ENCODE results near the gene CACHD1. TPM values are rescaled to one million over a fixed set of nuclear protein-coding genes. Genes with fewer than 3 reads are reported as not detected.

The CACHD1 gene
- total RNA-seq, 5 donors from 2014 or later (not counting 1 experiment from before 2014, with no cell fraction given), result 0.49 to 7.3 (median 2.2) TPM

GRCh38 chr1:64483731-64484414 is 13.9 kb downstream of the CACHD1 start:
- no peaks in the 10 kb centered on the region for H3K9me3 Mint-ChIP-seq
- no peak overlapping the region for H3K27ac ChIP-seq (ENCODE audit: low read length)
- no peak overlapping the region for H3K4me3 Mint-ChIP-seq
- no peaks in the 10 kb centered on the region for H3K9me3 ChIP-seq
- DNase-seq (no peak), ATAC-seq (replicated peaks in 1 of 4) (no peak)
- H3K27me3 ChIP-seq (replicated peaks in 1 of 2; ENCODE audit: control insufficient read depth in 2 of 2, extremely low read depth in 1 of 2, insufficient read depth in 2 of 2, low read length in 1 of 2), result no peaks in the 10 kb centered on the region
- H3K27ac Mint-ChIP-seq, result no peak overlapping the region
- ChIA-PET POLR2A (no interaction called here), CTCF (no interaction called here)
- no peaks in the 10 kb centered on the region for H3K36me3 Mint-ChIP-seq
- H3K36me3 ChIP-seq (ENCODE audit: control insufficient read depth in 2 of 2, extremely low read depth in 1 of 2, insufficient read depth in 1 of 2, low read length in 1 of 2), result no peaks in the 10 kb centered on the region
- peaks cover 0 to 20% (median 18%) of the 10 kb centered on the region in 3 donors for H3K4me1 Mint-ChIP-seq
- peaks cover 7 to 20% of the 10 kb centered on the region in 2 donors for H3K27me3 Mint-ChIP-seq
- WGBS (ENCODE audit: insufficient coverage), result 89% methylated on average over 3 of the region's 7 CpGs
- peaks cover 0 to 7% of the 10 kb centered on the region in 2 experiments for H3K4me1 ChIP-seq (ENCODE audit: control insufficient read depth in 1 of 2, extremely low read depth in 1 of 2, insufficient read depth in 2 of 2, low read length in 2 of 2)
- no peak overlapping the region for H3K4me3 ChIP-seq (ENCODE audit: control insufficient read depth in 1 of 2, extremely low read depth in 1 of 2, low read length in 1 of 2)

DNA sequence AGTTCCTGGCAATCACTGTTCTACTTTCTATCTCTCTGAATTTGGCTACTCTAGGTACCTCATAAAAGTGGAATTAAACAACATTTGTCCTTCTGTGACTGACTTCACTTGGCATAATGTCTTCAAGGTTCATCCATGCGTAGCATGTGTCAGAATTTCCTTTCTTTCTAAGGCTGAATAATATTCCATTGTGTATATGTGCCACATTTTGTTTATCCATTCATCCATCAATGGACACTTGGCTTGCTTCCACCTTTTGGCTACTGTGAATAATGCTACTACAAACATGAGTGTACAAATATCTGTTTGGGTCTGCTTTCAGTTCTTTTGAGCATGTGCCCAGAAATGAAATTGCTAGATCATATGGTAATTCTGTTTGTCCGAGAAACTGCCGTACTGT is 14.7 kb downstream of the CACHD1 start:
- CTCF ChIA-PET, result no interaction called here
- ATAC-seq (replicated peaks in 1 of 4) (no peak), DNase-seq (no peak)
- Histone ChIP-seq H3K4me1 (ENCODE audit: control insufficient read depth in 1 of 2, extremely low read depth in 1 of 2, insufficient read depth in 2 of 2, low read length in 2 of 2) (peaks cover 0 to 7% of the 10 kb centered on the region in 2 experiments), H3K9me3 (no peaks in the 10 kb centered on the region), H3K27me3 (replicated peaks in 1 of 2; ENCODE audit: control insufficient read depth in 2 of 2, extremely low read depth in 1 of 2, insufficient read depth in 2 of 2, low read length in 1 of 2) (no peaks in the 10 kb centered on the region), H3K36me3 (ENCODE audit: control insufficient read depth in 2 of 2, extremely low read depth in 1 of 2, insufficient read depth in 1 of 2, low read length in 1 of 2) (no peaks in the 10 kb centered on the region), H3K27ac (ENCODE audit: low read length) (no peak overlapping the region), H3K4me3 (ENCODE audit: control insufficient read depth in 1 of 2, extremely low read depth in 1 of 2, low read length in 1 of 2) (no peak overlapping the region)
- Mint-ChIP-seq H3K4me1 (peaks cover 0 to 25% (median 18%) of the 10 kb centered on the region in 3 donors), H3K27me3 (peaks cover 11 to 23% of the 10 kb centered on the region in 2 donors), H3K36me3 (no peaks in the 10 kb centered on the region), H3K9me3 (no peaks in the 10 kb centered on the region), H3K4me3 (no peak overlapping the region), H3K27ac (no peak overlapping the region)
- WGBS (ENCODE audit: insufficient coverage), result no CpG with 5 or more reads among the region's 3 CpGs
- POLR2A ChIA-PET, result no interaction called here

- 79% methylated on average over 3 of the region's 7 CpGs for WGBS (ENCODE audit: insufficient coverage)
- Mint-ChIP-seq H3K9me3 (no peaks in the 10 kb centered on the region), H3K27me3 (peaks cover 11 to 23% of the 10 kb centered on the region in 2 donors), H3K27ac (no peak overlapping the region), H3K4me1 (peaks cover 0 to 37% (median 26%) of the 10 kb centered on the region in 3 donors), H3K36me3 (no peaks in the 10 kb centered on the region), H3K4me3 (no peak overlapping the region)
- H3K4me1 ChIP-seq (ENCODE audit: control insufficient read depth in 1 of 2, extremely low read depth in 1 of 2, insufficient read depth in 2 of 2, low read length in 2 of 2), result peaks cover 0 to 11% of the 10 kb centered on the region in 2 experiments
- H3K36me3 ChIP-seq (ENCODE audit: control insufficient read depth in 2 of 2, extremely low read depth in 1 of 2, insufficient read depth in 1 of 2, low read length in 1 of 2), result no peaks in the 10 kb centered on the region
- CTCF ChIA-PET, result no interaction called here
- DNase-seq (no peak), ATAC-seq (replicated peaks in 1 of 4) (no peak)
- H3K4me3 ChIP-seq (ENCODE audit: control insufficient read depth in 1 of 2, extremely low read depth in 1 of 2, low read length in 1 of 2), result no peak overlapping the region
- no peaks in the 10 kb centered on the region for H3K27me3 ChIP-seq (replicated peaks in 1 of 2; ENCODE audit: control insufficient read depth in 2 of 2, extremely low read depth in 1 of 2, insufficient read depth in 2 of 2, low read length in 1 of 2)
- no peaks in the 10 kb centered on the region for H3K9me3 ChIP-seq
- POLR2A ChIA-PET, result no interaction called here
- no peak overlapping the region for H3K27ac ChIP-seq (ENCODE audit: low read length)
Measured at GRCh38 chr1:64486193-64486592, 16.3 kb downstream of the CACHD1 start.

- Mint-ChIP-seq H3K9me3 (no peaks in the 10 kb centered on the region), H3K4me3 (no peak overlapping the region), H3K27me3 (peaks cover 11 to 23% of the 10 kb centered on the region in 2 donors), H3K36me3 (no peaks in the 10 kb centered on the region), H3K4me1 (peaks cover 0 to 39% (median 26%) of the 10 kb centered on the region in 3 donors), H3K27ac (no peak overlapping the region)
- no peaks in the 10 kb centered on the region for H3K27me3 ChIP-seq (replicated peaks in 1 of 2; ENCODE audit: control insufficient read depth in 2 of 2, extremely low read depth in 1 of 2, insufficient read depth in 2 of 2, low read length in 1 of 2)
- ChIA-PET CTCF (interaction anchor here in 1 of 2 donors (0.6 kb wide), 1 partner anchor 1816 kb away, joined by 4 read pairs; no protein-coding TSS in a partner anchor), POLR2A (no interaction called here)
- H3K36me3 ChIP-seq (ENCODE audit: control insufficient read depth in 2 of 2, extremely low read depth in 1 of 2, insufficient read depth in 1 of 2, low read length in 1 of 2), result no peaks in the 10 kb centered on the region
- DNase-seq, result no peak
- H3K4me1 ChIP-seq (ENCODE audit: control insufficient read depth in 1 of 2, extremely low read depth in 1 of 2, insufficient read depth in 2 of 2, low read length in 2 of 2), result peaks cover 0 to 11% of the 10 kb centered on the region in 2 experiments
- no peak overlapping the region for H3K4me3 ChIP-seq (ENCODE audit: control insufficient read depth in 1 of 2, extremely low read depth in 1 of 2, low read length in 1 of 2)
- no peak overlapping the region for H3K27ac ChIP-seq (ENCODE audit: low read length)
- no peak for ATAC-seq (replicated peaks in 1 of 4)
- 83% methylated on average over 1 of the region's 1 CpG for WGBS (ENCODE audit: insufficient coverage)
- H3K9me3 ChIP-seq, result no peaks in the 10 kb centered on the region
Measured at GRCh38 chr1:64487061-64487460, 17.1 kb downstream of the CACHD1 start.

DNA sequence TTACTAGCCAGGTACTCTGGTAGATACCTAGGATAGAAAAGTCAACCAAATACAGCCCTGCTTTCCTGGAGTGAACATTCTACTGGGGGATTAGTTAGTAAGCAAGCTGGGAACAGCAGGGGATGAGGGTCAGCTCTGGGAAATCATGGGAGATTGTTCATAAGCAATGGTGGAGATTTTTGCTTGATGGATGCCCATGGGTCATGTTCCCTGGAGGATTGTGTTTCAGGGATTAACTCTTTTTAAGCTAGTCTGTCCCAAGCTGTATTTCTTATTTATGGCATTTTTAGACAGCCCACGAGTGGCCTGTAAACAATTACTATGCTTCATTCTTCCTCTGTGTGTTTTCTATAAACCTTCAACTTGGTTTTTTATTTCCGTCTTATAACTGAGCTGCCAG is 18.9 kb downstream of the CACHD1 start:
- Mint-ChIP-seq H3K4me3 (no peak overlapping the region), H3K36me3 (no peaks in the 10 kb centered on the region), H3K4me1 (peaks cover 0 to 39% (median 21%) of the 10 kb centered on the region in 3 donors), H3K27ac (no peak overlapping the region), H3K9me3 (no peaks in the 10 kb centered on the region), H3K27me3 (peaks cover 10 to 21% of the 10 kb centered on the region in 2 donors)
- WGBS (ENCODE audit: insufficient coverage), result no CpG with 5 or more reads among the region's 2 CpGs
- Histone ChIP-seq H3K27me3 (replicated peaks in 1 of 2; ENCODE audit: control insufficient read depth in 2 of 2, extremely low read depth in 1 of 2, insufficient read depth in 2 of 2, low read length in 1 of 2) (no peaks in the 10 kb centered on the region), H3K4me3 (ENCODE audit: control insufficient read depth in 1 of 2, extremely low read depth in 1 of 2, low read length in 1 of 2) (no peak overlapping the region), H3K27ac (ENCODE audit: low read length) (no peak overlapping the region), H3K9me3 (no peaks in the 10 kb centered on the region), H3K36me3 (ENCODE audit: control insufficient read depth in 2 of 2, extremely low read depth in 1 of 2, insufficient read depth in 1 of 2, low read length in 1 of 2) (no peaks in the 10 kb centered on the region), H3K4me1 (ENCODE audit: control insufficient read depth in 1 of 2, extremely low read depth in 1 of 2, insufficient read depth in 2 of 2, low read length in 2 of 2) (peaks cover 0 to 9% of the 10 kb centered on the region in 2 experiments)
- DNase-seq (no peak), ATAC-seq (replicated peaks in 1 of 4) (no peak)
- ChIA-PET POLR2A (no interaction called here), CTCF (interaction anchor here in 1 of 2 donors (1.0 kb wide), 1 partner anchor 10 kb away, joined by 3 read pairs; no protein-coding TSS in a partner anchor)

- Histone ChIP-seq H3K9me3 (no peaks in the 10 kb centered on the region), H3K27ac (ENCODE audit: low read length) (no peak overlapping the region), H3K36me3 (ENCODE audit: control insufficient read depth in 2 of 2, extremely low read depth in 1 of 2, insufficient read depth in 1 of 2, low read length in 1 of 2) (no peaks in the 10 kb centered on the region), H3K4me1 (ENCODE audit: control insufficient read depth in 1 of 2, extremely low read depth in 1 of 2, insufficient read depth in 2 of 2, low read length in 2 of 2) (peaks cover 0 to 11% of the 10 kb centered on the region in 2 experiments), H3K27me3 (replicated peaks in 1 of 2; ENCODE audit: control insufficient read depth in 2 of 2, extremely low read depth in 1 of 2, insufficient read depth in 2 of 2, low read length in 1 of 2) (no peaks in the 10 kb centered on the region), H3K4me3 (ENCODE audit: control insufficient read depth in 1 of 2, extremely low read depth in 1 of 2, low read length in 1 of 2) (no peak overlapping the region)
- H3K9me3 Mint-ChIP-seq, result no peaks in the 10 kb centered on the region
- POLR2A ChIA-PET, result interaction anchor here in 1 of 2 donors (0.5 kb wide), 1 partner anchor 930 kb away, joined by 5 read pairs; no protein-coding TSS in a partner anchor
- no peak overlapping the region for H3K4me3 Mint-ChIP-seq
- ATAC-seq (replicated peaks in 1 of 4) (no peak), DNase-seq (no peak)
- H3K36me3 Mint-ChIP-seq, result no peaks in the 10 kb centered on the region
- no peak overlapping the region for H3K27ac Mint-ChIP-seq
- peaks cover 0 to 39% (median 25%) of the 10 kb centered on the region in 3 donors for H3K4me1 Mint-ChIP-seq
- CTCF ChIA-PET, result no interaction called here
- peaks cover 8 to 16% of the 10 kb centered on the region in 2 donors for H3K27me3 Mint-ChIP-seq
Measured at GRCh38 chr1:64489707-64490106, 19.8 kb downstream of the CACHD1 start.
